ENCODE results near the gene ERG. TPM values are rescaled to one million over a fixed set of nuclear protein-coding genes. Genes with fewer than 3 reads are reported as not detected.

The ERG gene
- total and polyA plus RNA-seq, 2 of the 8 experiments (the other 6 are each of a cell fraction or from before 2014, with no cell fraction given): 1.0 to 3.0 TPM

DNA sequence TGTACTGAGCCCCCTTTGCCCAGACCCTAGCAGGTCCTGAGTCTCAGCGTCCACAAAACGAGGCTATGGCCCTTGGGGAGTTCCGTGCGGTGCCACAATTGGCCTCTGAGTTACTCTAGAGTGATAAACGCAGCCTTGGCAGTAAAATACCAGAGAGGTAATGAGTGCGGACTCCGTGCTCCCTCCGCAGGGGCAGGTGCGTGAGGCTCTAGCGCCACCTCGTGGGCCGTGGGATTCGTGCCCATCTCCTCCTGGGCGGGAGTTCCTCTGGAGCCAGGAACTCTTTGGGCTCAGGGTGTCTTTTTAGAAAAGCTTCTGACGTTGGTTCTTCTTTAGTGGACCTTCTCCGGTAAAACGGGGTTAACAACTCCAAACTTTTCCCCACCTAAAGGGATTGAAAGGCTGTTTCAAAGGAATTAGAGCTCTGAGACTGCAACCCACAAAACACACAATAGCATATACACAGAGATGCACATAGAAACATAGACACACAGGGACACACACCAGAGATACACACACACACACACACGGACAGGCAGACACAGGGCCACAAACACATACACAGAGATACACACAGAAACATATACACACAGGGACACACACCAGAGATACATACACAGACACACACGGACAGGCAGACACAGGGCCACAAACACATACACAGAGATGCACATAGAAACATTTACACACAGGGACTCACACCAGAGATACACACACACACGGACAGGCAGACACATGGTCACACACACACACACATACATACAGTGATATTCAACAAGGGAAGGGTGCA is 142.1 kb downstream of the ERG start:
- H2BK120ac ChIP-seq (replicated peaks; ENCODE audit: low read depth, low read length): no peak overlapping the region
- H2BK5ac ChIP-seq (ENCODE audit: low read depth, low read length): no peak overlapping the region
- ChIA-PET CTCF (ENCODE audit: partially characterized antibody) (interaction anchor here (0.6 to 9.0 kb wide), 30 partner anchors 10 to 828 kb away, joined by 3 to 366 read pairs (median 5); no protein-coding TSS in a partner anchor), POLR2A (ENCODE audit: partially characterized antibody) (no interaction called here)
- no peak overlapping the region for H4K5ac ChIP-seq (ENCODE audit: insufficient read length, low read depth, low read length)
- no peak overlapping the region for H3K14ac ChIP-seq (ENCODE audit: insufficient read length)
- H2BK12ac ChIP-seq (ENCODE audit: low read depth, low read length): peak overlapping the region; percentile 70; the same call in 1 of the 2 replicates
- 0 out of 2 replicates have a peak overlapping the region, but pooled peaks have one; percentile 1 for H2BK20ac ChIP-seq (ENCODE audit: low read length)
- no peak overlapping the region for H3K27ac ChIP-seq (ENCODE audit: low read depth, low read length)
- TF ChIP-seq, protein P1, sequence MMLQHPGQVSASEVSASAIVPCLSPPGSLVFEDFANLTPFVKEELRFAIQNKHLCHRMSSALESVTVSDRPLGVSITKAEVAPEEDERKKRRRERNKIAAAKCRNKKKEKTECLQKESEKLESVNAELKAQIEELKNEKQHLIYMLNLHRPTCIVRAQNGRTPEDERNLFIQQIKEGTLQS (IDR thresholded peaks at IDR 0.05; ENCODE audit: insufficient read depth, low read depth, low read length): no peak
- TF ChIP-seq RAD21 (IDR thresholded peaks at IDR 0.05 in 1 of 2, conservative IDR thresholded peaks at IDR 0.05 in 1 of 2; ENCODE audit: low read depth in 2 of 2, low read length in 2 of 2): peak; percentile 99
- TF ChIP-seq, protein P2, sequence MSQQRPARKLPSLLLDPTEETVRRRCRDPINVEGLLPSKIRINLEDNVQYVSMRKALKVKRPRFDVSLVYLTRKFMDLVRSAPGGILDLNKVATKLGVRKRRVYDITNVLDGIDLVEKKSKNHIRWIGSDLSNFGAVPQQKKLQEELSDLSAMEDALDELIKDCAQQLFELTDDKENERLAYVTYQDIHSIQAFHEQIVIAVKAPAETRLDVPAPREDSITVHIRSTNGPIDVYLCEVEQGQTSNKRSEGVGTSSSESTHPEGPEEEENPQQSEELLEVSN (IDR thresholded peaks at IDR 0.05): no peak
- TF ChIP-seq, protein P3, sequence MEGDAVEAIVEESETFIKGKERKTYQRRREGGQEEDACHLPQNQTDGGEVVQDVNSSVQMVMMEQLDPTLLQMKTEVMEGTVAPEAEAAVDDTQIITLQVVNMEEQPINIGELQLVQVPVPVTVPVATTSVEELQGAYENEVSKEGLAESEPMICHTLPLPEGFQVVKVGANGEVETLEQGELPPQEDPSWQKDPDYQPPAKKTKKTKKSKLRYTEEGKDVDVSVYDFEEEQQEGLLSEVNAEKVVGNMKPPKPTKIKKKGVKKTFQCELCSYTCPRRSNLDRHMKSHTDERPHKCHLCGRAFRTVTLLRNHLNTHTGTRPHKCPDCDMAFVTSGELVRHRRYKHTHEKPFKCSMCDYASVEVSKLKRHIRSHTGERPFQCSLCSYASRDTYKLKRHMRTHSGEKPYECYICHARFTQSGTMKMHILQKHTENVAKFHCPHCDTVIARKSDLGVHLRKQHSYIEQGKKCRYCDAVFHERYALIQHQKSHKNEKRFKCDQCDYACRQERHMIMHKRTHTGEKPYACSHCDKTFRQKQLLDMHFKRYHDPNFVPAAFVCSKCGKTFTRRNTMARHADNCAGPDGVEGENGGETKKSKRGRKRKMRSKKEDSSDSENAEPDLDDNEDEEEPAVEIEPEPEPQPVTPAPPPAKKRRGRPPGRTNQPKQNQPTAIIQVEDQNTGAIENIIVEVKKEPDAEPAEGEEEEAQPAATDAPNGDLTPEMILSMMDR (IDR thresholded peaks at IDR 0.05; ENCODE audit: control extremely low read depth in 1 of 3, insufficient read depth in 1 of 3, low read depth in 1 of 3, low read length in 3 of 3): peak; percentile 91 to 98 (median 94)
- TF ChIP-seq CHD2 (IDR thresholded peaks at IDR 0.05; ENCODE audit: low read length): 0 out of 2 replicates have a peak, but pooled peaks have one; percentile 45
- H2BK15ac ChIP-seq (ENCODE audit: low read length): peak overlapping the region; percentile 89
- peak; percentile 34 to 93 for DNase-seq (ENCODE audit: low read depth in 1 of 2, low spot score in 2 of 2)
- peak overlapping the region; percentile 58 for H4K91ac ChIP-seq (replicated peaks; ENCODE audit: insufficient read length, low read length)
- H2AFZ ChIP-seq (ENCODE audit: low read length): peak overlapping the region; percentile 68; the same call in 1 of the 2 replicates
- H3K4me1 ChIP-seq (replicated peaks in 1 of 4; ENCODE audit: control insufficient read depth in 3 of 4, insufficient read depth in 4 of 4, low read length in 3 of 4): peaks cover 0 to 11% (median 4%) of the 10 kb centered on the region in 4 experiments; a peak in 3 of 7 replicates
- no peak overlapping the region; the same call in 1 of the 2 replicates for H2AK5ac ChIP-seq (ENCODE audit: low read depth, low read length)
- H3K36me3 ChIP-seq (ENCODE audit: control insufficient read depth in 2 of 4, insufficient read depth in 4 of 4, low read length in 3 of 4): no peaks in the 10 kb centered on the region
- no peaks in the 10 kb centered on the region for H3K79me2 ChIP-seq (ENCODE audit: control insufficient read depth in 1 of 2, insufficient read depth in 2 of 2, low read length in 2 of 2)
- no peak overlapping the region for H4K8ac ChIP-seq (ENCODE audit: extremely low read depth, insufficient read depth, low read length)
- H3K79me1 ChIP-seq (ENCODE audit: low read depth, low read length): no peaks in the 10 kb centered on the region
- H3K56ac ChIP-seq (replicated peaks; ENCODE audit: insufficient read length, low read depth, low read length): peak overlapping the region; percentile 36
- peak; percentile 75 for FAIRE-seq
- H3K4me2 ChIP-seq (ENCODE audit: insufficient read depth in 1 of 2, low read depth in 2 of 2, low read length in 2 of 2): no peak overlapping the region
- H3K4ac ChIP-seq (replicated peaks; ENCODE audit: insufficient read length, low read depth, low read length): no peak overlapping the region
- no peak overlapping the region for H3K18ac ChIP-seq (ENCODE audit: extremely low read depth, low read length)
- no peaks in the 10 kb centered on the region for H3K23me2 ChIP-seq (ENCODE audit: low read depth, low read length)
- WGBS, 2 experiments (ENCODE audit: extremely low coverage in 1 of 2, insufficient coverage in 1 of 2, insufficient read length in 1 of 2, insufficient replicate concordance in 2 of 2, low coverage in 1 of 2, low lambda C conversion rate in 2 of 2, missing lambda C conversion rate in 1 of 2): 16% methylated on average over 20 of the region's 20 CpGs; no CpG with 5 or more reads in 1 of the 2 experiments
- no peaks in the 10 kb centered on the region for H4K20me1 ChIP-seq (replicated peaks in 1 of 2; ENCODE audit: control insufficient read depth in 1 of 2, insufficient read depth in 2 of 2, low read length in 2 of 2)
- no peak overlapping the region for H3K9ac ChIP-seq (replicated peaks in 1 of 4; ENCODE audit: extremely low read depth in 1 of 4, low read depth in 3 of 4, low read length in 3 of 4)
- no peaks in the 10 kb centered on the region; a peak in 1 of 4 replicates for H3K9me3 ChIP-seq (ENCODE audit: insufficient read depth in 2 of 2, low read depth in 1 of 2, low read length in 1 of 2)
- H3K23ac ChIP-seq (ENCODE audit: insufficient read length): no peak overlapping the region
- H3K27me3 ChIP-seq (replicated peaks in 1 of 4; ENCODE audit: control insufficient read depth in 3 of 4, extremely low read depth in 1 of 4, insufficient read depth in 3 of 4, low read length in 3 of 4): peaks cover 0 to 1% (median 0%) of the 10 kb centered on the region in 4 experiments; a peak in 3 of 7 replicates
- no peak overlapping the region for H3K4me3 ChIP-seq (ENCODE audit: extremely low read depth in 1 of 4, insufficient read depth in 2 of 4, low read depth in 3 of 4, low read length in 4 of 4)

Measured in H1 (cell line).